ENCODE results near the gene CHRFAM7A. TPM values are rescaled to one million over a fixed set of nuclear protein-coding genes. Genes with fewer than 3 reads are reported as not detected.
"Not testable (repeated sequence)": the region's sequence is repeated elsewhere in the genome, so short reads cannot be mapped to it uniquely, and the experiment has no call there.

Gene CHRFAM7A
- total RNA-seq = 10 to 100 TPM; 11.9 to 13.2 TPM
- 1 to 10 TPM; 3.1 to 5.3 TPM for polyA plus RNA-seq
- long read RNA-seq, donor 1, full-length matches to known transcripts = 27 of 31 reads
- long read RNA-seq, donor 1, partial matches to known transcripts = 4 of 31 reads
- long read RNA-seq, donor 1, other reads (novel, unspliced or antisense) = 0 of 31 reads
- long read RNA-seq, donor 2, partial matches to known transcripts = 1 of 1 reads
- long read RNA-seq, donor 2, other reads (novel, unspliced or antisense) = 0 of 1 reads

DNA sequence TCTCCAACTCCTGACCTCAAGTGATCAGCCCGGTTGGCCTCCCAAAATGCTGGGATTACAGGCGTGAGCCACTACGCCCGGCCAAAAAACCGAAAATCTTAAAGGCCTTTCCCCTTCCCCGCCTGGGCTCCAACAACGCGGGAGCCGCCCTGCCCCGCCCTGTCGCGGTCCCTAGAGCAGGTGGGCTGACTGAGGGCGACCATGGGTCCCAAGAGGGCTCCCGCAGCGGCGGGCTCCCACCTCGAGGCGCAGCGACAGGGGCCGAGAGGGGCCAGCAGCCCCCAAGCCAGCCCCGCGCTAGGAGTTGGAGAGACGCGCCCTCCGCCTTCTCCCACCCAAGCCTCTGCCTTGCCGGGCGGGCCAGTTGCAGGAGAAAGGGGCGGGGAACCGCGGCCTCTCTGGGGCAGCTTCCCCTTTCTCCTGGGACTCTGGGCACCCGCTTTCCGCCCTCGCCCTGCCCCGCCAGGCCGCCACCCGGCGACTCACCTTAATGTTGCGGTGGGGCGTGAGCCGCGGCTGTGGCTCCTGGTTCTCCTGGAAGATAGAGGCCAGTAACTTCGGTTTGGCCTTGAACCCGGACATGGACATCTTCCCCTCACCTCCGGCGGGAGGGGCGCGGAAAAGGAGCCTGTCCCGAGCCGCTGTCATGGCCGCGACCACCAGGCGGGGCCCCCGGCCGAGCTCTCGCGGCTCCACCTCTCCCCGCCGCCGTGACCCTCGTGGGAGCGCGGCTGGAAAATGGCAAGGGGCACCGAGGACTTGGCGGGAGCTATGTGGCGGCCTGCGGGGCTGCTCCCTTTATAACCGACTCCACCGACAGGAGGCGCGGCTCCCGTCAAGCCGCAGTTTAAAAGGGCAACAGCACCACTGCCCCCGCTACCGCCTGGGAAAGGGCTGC is at the start of gene CHRFAM7A:
Gene CHRFAM7A (minus strand): TSS at position 775 of the 898 bp plus-strand sequence. CDS start 10,189 bp downstream, outside the sequence.
- 0% methylated on average over 16 of the region's 74 CpGs; no CpG with 5 or more reads in 1 of the 2 donors for WGBS, 2 donors
- H3K27ac ChIP-seq (ENCODE audit: low read depth in 1 of 2, low read length in 2 of 2) = not testable (repeated sequence)

DNA sequence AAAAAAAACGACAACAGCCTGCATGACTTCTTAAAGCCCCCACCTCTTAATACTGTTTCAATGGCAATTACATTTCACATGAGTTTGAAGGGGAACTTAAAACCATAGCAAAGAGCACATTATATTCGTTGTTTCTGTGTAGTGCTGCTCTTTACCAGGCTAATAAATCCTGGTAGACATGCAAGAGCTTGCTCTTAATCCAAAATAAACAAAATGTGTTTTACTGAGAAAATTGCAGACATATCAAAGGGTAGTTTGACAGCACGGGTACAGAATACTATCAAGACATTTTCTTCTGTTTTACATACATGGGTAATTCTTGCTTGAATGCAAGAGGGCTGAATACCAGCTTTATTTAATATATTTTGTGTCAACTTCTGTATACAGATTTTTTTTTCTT is 45.0 kb upstream of the CHRFAM7A start:
- H3K9me3 ChIP-seq (ENCODE audit: control insufficient read depth, low read length); intact Hi-C loops (cut with DNase I); H3K36me3 ChIP-seq (ENCODE audit: control insufficient read depth in 1 of 2, insufficient read depth in 2 of 2, low read length in 1 of 2); H3K27ac ChIP-seq (ENCODE audit: low read depth in 1 of 2, low read length in 2 of 2); H3K4me1 ChIP-seq (ENCODE audit: control insufficient read depth in 1 of 2, insufficient read depth in 2 of 2, low read length in 2 of 2); H3K4me3 ChIP-seq (ENCODE audit: low read length in 2 of 2); DNase-seq; ATAC-seq (ENCODE audit: low FRiP score); H3K27me3 ChIP-seq (ENCODE audit: control insufficient read depth in 1 of 2, insufficient read depth in 2 of 2, low read length in 1 of 2): not testable (repeated sequence)
- WGBS, 2 donors = 0 to 5% methylated on average over 1 to 2 of the region's 3 CpGs

More for the DNA sequence above, at the start of gene CHRFAM7A:
- H3K4me1 ChIP-seq (ENCODE audit: control insufficient read depth in 1 of 2, insufficient read depth in 2 of 2, low read length in 2 of 2); H3K27me3 ChIP-seq (ENCODE audit: control insufficient read depth in 1 of 2, insufficient read depth in 2 of 2, low read length in 1 of 2); H3K36me3 ChIP-seq (ENCODE audit: control insufficient read depth in 1 of 2, insufficient read depth in 2 of 2, low read length in 1 of 2); H3K9me3 ChIP-seq (ENCODE audit: control insufficient read depth, low read length); intact Hi-C loops (cut with DNase I); DNase-seq; H3K4me3 ChIP-seq (ENCODE audit: low read length in 2 of 2): not testable (repeated sequence)
- peak; percentile 89 for ATAC-seq (ENCODE audit: low FRiP score)

DNA sequence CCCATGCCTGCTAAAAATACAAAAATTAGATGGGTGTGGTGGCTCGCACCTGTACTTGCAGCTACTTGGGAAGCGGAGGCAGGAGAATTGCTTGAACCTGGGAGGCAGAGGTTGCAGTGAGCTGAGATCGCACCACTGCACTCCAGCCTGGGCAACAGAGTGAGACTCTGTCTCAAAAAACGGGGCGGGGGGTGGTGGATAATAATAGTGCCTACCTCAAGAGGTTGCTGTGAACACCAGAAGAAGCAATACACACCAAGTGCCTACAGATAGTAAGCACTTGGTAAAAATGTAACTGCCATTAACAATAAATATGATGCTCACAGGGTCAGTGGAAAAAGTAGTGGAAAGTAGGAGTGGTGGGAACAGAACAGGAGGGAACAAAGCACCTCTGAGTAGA is 42.5 kb upstream of the CHRFAM7A start:
- H3K36me3 ChIP-seq (ENCODE audit: control insufficient read depth in 1 of 2, insufficient read depth in 2 of 2, low read length in 1 of 2); intact Hi-C loops (cut with DNase I); ATAC-seq (ENCODE audit: low FRiP score); H3K4me3 ChIP-seq (ENCODE audit: low read length in 2 of 2); H3K9me3 ChIP-seq (ENCODE audit: control insufficient read depth, low read length); H3K27me3 ChIP-seq (ENCODE audit: control insufficient read depth in 1 of 2, insufficient read depth in 2 of 2, low read length in 1 of 2); H3K4me1 ChIP-seq (ENCODE audit: control insufficient read depth in 1 of 2, insufficient read depth in 2 of 2, low read length in 2 of 2); H3K27ac ChIP-seq (ENCODE audit: low read depth in 1 of 2, low read length in 2 of 2): not testable (repeated sequence)
- DNase-seq = peak in 1 of 2 donors; percentile 41
- 92 to 95% methylated on average over 3 of the region's 5 CpGs for WGBS, 2 donors

DNA sequence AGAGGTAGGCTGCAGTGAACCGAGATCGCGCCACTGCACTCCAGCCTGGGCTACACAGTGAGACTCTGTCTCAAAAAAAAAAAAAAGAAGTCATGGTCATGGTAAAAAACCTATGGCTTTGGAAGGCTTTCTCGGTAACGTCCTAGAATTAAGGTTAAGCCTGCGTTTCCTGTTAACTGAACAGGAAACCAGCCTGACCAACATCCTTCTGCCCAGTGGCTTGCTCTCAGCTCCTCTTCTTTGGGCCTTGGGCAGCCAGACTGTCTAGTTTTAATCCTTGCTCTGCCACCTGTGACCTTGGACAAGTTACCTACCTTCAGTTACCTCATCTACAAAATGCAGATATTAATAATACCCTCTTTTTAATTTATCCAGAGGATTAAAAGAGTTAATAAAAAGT is 27.4 kb upstream of the CHRFAM7A start:
- H3K9me3 ChIP-seq (ENCODE audit: control insufficient read depth, low read length); H3K27me3 ChIP-seq (ENCODE audit: control insufficient read depth in 1 of 2, insufficient read depth in 2 of 2, low read length in 1 of 2); H3K36me3 ChIP-seq (ENCODE audit: control insufficient read depth in 1 of 2, insufficient read depth in 2 of 2, low read length in 1 of 2); ATAC-seq (ENCODE audit: low FRiP score); intact Hi-C loops (cut with DNase I); H3K4me3 ChIP-seq (ENCODE audit: low read length in 2 of 2); H3K4me1 ChIP-seq (ENCODE audit: control insufficient read depth in 1 of 2, insufficient read depth in 2 of 2, low read length in 2 of 2); H3K27ac ChIP-seq (ENCODE audit: low read depth in 1 of 2, low read length in 2 of 2); DNase-seq: not testable (repeated sequence)
- 83 to 94% methylated on average over 5 to 6 of the region's 6 CpGs for WGBS, 2 donors

DNA sequence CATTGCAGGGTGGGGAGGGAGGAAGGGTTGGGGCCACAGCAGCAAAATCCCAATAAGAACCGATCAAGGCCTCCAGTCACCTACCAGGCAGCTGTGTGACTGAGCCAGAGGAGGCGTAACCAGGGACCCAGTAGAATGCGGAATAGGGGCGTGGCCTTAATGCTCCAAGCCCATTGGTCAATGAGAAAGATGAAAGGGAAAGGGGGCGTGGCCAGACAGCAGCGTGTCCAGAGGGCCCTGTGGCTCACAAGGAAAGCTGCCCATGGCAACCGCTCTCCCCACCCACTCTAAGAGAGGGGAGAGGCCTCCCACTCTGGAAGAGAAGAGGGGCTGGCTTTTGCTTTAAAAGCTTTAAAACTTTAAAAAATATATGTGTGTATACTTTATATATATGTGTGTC is 20.8 kb upstream of the CHRFAM7A start, which contains the start of gene GOLGA8R:
Gene GOLGA8R (minus strand): TSS at position 101 of the 400 bp plus-strand sequence. CDS start 98 bp downstream, at position 3.
- DNase-seq; H3K9me3 ChIP-seq (ENCODE audit: control insufficient read depth, low read length); H3K27me3 ChIP-seq (ENCODE audit: control insufficient read depth in 1 of 2, insufficient read depth in 2 of 2, low read length in 1 of 2); H3K27ac ChIP-seq (ENCODE audit: low read depth in 1 of 2, low read length in 2 of 2); H3K36me3 ChIP-seq (ENCODE audit: control insufficient read depth in 1 of 2, insufficient read depth in 2 of 2, low read length in 1 of 2); intact Hi-C loops (cut with DNase I); ATAC-seq (ENCODE audit: low FRiP score); H3K4me3 ChIP-seq (ENCODE audit: low read length in 2 of 2); H3K4me1 ChIP-seq (ENCODE audit: control insufficient read depth in 1 of 2, insufficient read depth in 2 of 2, low read length in 2 of 2): not testable (repeated sequence)
- WGBS, 2 donors = 87% methylated on average over 3 of the region's 7 CpGs; no CpG with 5 or more reads in 1 of the 2 donors

DNA sequence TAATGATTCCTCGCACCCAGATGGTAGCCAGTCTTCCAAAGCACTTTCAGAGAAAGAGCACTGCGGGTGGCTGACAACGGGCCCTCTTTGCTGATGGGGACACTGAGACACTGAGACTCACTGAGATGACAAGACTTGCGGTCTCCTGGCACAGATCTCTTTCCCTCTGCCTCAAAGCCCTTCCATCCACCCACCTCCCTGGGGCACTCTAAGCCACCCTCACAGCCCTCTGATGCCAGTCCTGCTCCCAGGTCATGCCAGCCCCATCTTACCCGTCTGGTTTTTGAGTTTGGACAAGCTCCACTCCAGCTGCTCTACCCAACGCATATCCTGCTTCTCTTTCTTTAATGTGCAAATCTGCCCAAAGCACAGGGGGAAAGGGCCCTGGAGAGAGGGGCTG is 14.3 kb upstream of the CHRFAM7A start:
- H3K27me3 ChIP-seq (ENCODE audit: control insufficient read depth in 1 of 2, insufficient read depth in 2 of 2, low read length in 1 of 2); ATAC-seq (ENCODE audit: low FRiP score); H3K4me1 ChIP-seq (ENCODE audit: control insufficient read depth in 1 of 2, insufficient read depth in 2 of 2, low read length in 2 of 2); H3K36me3 ChIP-seq (ENCODE audit: control insufficient read depth in 1 of 2, insufficient read depth in 2 of 2, low read length in 1 of 2); intact Hi-C loops (cut with DNase I); H3K9me3 ChIP-seq (ENCODE audit: control insufficient read depth, low read length); H3K27ac ChIP-seq (ENCODE audit: low read depth in 1 of 2, low read length in 2 of 2); H3K4me3 ChIP-seq (ENCODE audit: low read length in 2 of 2): not testable (repeated sequence)
- 88% methylated on average over 5 of the region's 6 CpGs for WGBS, 2 donors
- DNase-seq = peak; percentile 18 to 27

DNA sequence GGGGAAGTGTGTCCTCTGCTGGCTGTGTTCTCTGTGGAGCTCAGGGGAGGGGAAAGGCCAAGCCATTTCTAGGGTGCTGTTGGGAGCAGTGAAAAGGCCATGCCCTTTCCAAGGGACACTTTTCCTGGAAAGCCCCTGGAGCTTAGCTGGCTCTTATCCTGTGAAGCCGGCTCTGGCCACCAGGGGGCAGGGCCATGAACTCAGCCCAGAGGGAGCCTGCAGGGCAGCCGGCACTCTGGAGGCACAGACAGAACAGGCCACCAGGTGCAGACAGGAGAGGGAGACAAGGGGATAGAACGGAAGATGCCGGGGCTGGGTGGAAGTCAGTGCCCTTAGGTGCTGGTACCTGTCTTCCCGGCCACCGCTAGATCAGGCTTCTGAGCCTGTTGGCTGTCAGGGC is 5.6 kb upstream of the CHRFAM7A start:
- H3K27ac ChIP-seq (ENCODE audit: low read depth in 1 of 2, low read length in 2 of 2); H3K36me3 ChIP-seq (ENCODE audit: control insufficient read depth in 1 of 2, insufficient read depth in 2 of 2, low read length in 1 of 2); H3K27me3 ChIP-seq (ENCODE audit: control insufficient read depth in 1 of 2, insufficient read depth in 2 of 2, low read length in 1 of 2); H3K4me1 ChIP-seq (ENCODE audit: control insufficient read depth in 1 of 2, insufficient read depth in 2 of 2, low read length in 2 of 2); intact Hi-C loops (cut with DNase I); H3K4me3 ChIP-seq (ENCODE audit: low read length in 2 of 2); H3K9me3 ChIP-seq (ENCODE audit: control insufficient read depth, low read length); ATAC-seq (ENCODE audit: low FRiP score): not testable (repeated sequence)
- WGBS, 2 donors = 0 to 10% methylated on average over 1 to 2 of the region's 6 CpGs
- peak; percentile 57 to 75 for DNase-seq

DNA sequence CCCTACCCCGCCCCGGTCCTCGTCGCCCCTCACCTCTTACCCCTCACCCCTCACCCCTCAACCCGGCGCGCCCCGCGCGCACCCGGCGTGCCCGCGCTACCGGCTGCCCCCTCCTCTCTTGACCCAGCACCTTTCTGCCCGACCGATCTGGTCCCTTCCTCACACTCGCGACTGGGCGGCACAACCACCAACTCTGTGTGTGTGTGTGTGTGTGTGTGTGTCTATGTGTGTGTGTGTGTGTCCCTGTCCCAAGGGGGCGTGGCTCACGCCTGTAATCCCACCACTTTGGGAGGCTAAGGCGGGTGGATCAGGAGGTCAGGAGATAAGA is 288 bp upstream of the CHRFAM7A start:
- DNase-seq; intact Hi-C loops (cut with DNase I); H3K4me1 ChIP-seq (ENCODE audit: control insufficient read depth in 1 of 2, insufficient read depth in 2 of 2, low read length in 2 of 2); H3K27ac ChIP-seq (ENCODE audit: low read depth in 1 of 2, low read length in 2 of 2); H3K36me3 ChIP-seq (ENCODE audit: control insufficient read depth in 1 of 2, insufficient read depth in 2 of 2, low read length in 1 of 2); H3K9me3 ChIP-seq (ENCODE audit: control insufficient read depth, low read length); H3K27me3 ChIP-seq (ENCODE audit: control insufficient read depth in 1 of 2, insufficient read depth in 2 of 2, low read length in 1 of 2); H3K4me3 ChIP-seq (ENCODE audit: low read length in 2 of 2): not testable (repeated sequence)
- ATAC-seq (ENCODE audit: low FRiP score) = peak; percentile 76
- 11% methylated on average over 5 of the region's 23 CpGs; no CpG with 5 or more reads in 1 of the 2 donors for WGBS, 2 donors
